Gastroesophageal sphincter (tissue), 4 donors: ENCODE measurements around the gene LRRC47. TPM values are rescaled to one million over a fixed set of nuclear protein-coding genes. Genes with fewer than 3 reads are reported as not detected.

Experiments
- ATAC-seq: fragments of 150-250 bp; one replicate; pipeline ENCODE4 v1.9.1; 2016; ENCODE audit warnings: mild to moderate bottlenecking, moderate library complexity
- H3K27ac ChIP-seq, 4 donors: fragments of 200-600 bp; sonication (generic) in 3 of 4; 1 replicate in 3 of 4; 2 replicates in 1 of 4; pipeline ENCODE4 v1.5.1; 2016 to 2019
- H3K27me3 ChIP-seq: fragments of 200-600 bp; sonication (generic); one replicate; pipeline ENCODE4 v1.5.1; 2019
- H3K36me3 ChIP-seq, 2 donors: fragments of 200-600 bp; sonication (generic); one replicate each; pipeline ENCODE4 v1.5.1; 2019; ENCODE audit warnings: control low read depth in 1 of 2
- H3K4me1 ChIP-seq, 3 donors: fragments of 200-600 bp; sonication (generic); 1 replicate in 2 of 3; 2 replicates in 1 of 3; pipeline ENCODE4 v1.5.1; 2016 to 2019; ENCODE audit warnings: control low read depth in 2 of 3
- H3K4me3 ChIP-seq, 2 donors: fragments of 200-600 bp; sonication (generic); one replicate each; pipeline ENCODE4 v1.5.1; 2019; ENCODE audit warnings: mild to moderate bottlenecking in 1 of 2, moderate library complexity in 1 of 2
- H3K9me3 ChIP-seq, 3 donors: fragments of 200-600 bp; sonication (generic); one replicate each; pipeline ENCODE4 v1.5.1; 2017 to 2019; ENCODE audit warnings: control low read depth in 2 of 3
- EP300 ChIP-seq: sonication (generic); formaldehyde crosslinking; IDR thresholded peaks from one replicate; pipeline ENCODE4 v1.6.1; 2017; ENCODE audit warnings: antibody characterized with exemption, mild to moderate bottlenecking
- POLR2A ChIP-seq, 2 donors: fragments of 450-650 bp; IDR thresholded peaks; one replicate each; pipeline ENCODE4 v1.6.1; 2017; ENCODE audit warnings: antibody characterized with exemption in 2 of 2, mild to moderate bottlenecking in 2 of 2, moderate library complexity in 1 of 2
- POLR2AphosphoS5 ChIP-seq: sonication (generic); formaldehyde crosslinking; IDR thresholded peaks from one replicate; pipeline ENCODE4 v1.6.1; 2017; ENCODE audit warnings: antibody characterized with exemption
- WGBS, 2 donors: methylation state at CpG; one replicate each; pipeline ENCODE4 v1.1.5; 2018; ENCODE audit warnings: low coverage in 1 of 2; 5-methylcytosine and 5-hydroxymethylcytosine counted together
- total RNA-seq, 4 donors: library from RNA; depleted of rRNA; stranded (reverse); fragments of >200 nt; gene quantifications; one replicate each; pipeline ENCODE4 v1.1.0, GENCODE V29; 2016
- TF ChIP-seq, protein P1 (sequence below), 4 experiments: fragments of 200-600 bp in 2 of 4; fragments of 450-650 bp in 2 of 4; sonication (generic) in 1 of 4; IDR thresholded peaks; one replicate each; pipeline ENCODE4 v1.5.1; 2017 to 2019; ENCODE audit warnings: antibody characterized with exemption in 4 of 4, mild to moderate bottlenecking in 2 of 4, moderate library complexity in 2 of 4

Gene LRRC47
- total RNA-seq, 4 donors from 2014 or later = 36.5 to 47.9 (median 46.5) TPM

DNA sequence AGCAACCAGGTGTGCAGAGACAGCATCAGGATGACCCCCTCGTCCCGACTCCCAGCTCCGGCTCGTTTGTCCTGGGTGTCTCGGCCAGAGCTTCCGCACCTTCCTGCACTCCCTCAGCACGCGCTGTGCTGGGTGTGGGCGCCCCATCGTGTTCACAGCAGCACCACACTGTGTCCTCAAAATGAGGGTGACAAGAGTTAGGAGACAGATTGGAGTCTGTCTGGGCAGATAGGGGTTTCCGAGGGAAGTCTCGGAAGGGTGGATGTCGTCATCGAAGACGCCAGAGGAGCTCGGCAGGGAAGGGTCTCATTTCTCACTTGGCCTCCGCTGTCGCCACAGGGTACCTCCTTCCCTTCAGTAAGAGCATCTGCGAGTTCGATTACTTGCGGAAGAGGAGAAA is 39.9 kb downstream of the LRRC47 start:
- Histone ChIP-seq H3K27ac (no peak overlapping the region), H3K9me3 (peaks cover 0 to 13% (median 0%) of the 10 kb centered on the region in 3 donors), H3K4me3 (no peak overlapping the region), H3K36me3 (no peaks in the 10 kb centered on the region), H3K4me1 (no peaks in the 10 kb centered on the region), H3K27me3 (peaks cover 89% of the 10 kb centered on the region)
- 73% methylated on average over 20 of the region's 21 CpGs; no CpG with 5 or more reads in 1 of the 2 donors for WGBS, 2 donors
- TF ChIP-seq EP300 (no peak), POLR2AphosphoS5 (no peak), POLR2A (IDR thresholded peaks at IDR 0.05) (no peak)
- TF ChIP-seq, protein P1, sequence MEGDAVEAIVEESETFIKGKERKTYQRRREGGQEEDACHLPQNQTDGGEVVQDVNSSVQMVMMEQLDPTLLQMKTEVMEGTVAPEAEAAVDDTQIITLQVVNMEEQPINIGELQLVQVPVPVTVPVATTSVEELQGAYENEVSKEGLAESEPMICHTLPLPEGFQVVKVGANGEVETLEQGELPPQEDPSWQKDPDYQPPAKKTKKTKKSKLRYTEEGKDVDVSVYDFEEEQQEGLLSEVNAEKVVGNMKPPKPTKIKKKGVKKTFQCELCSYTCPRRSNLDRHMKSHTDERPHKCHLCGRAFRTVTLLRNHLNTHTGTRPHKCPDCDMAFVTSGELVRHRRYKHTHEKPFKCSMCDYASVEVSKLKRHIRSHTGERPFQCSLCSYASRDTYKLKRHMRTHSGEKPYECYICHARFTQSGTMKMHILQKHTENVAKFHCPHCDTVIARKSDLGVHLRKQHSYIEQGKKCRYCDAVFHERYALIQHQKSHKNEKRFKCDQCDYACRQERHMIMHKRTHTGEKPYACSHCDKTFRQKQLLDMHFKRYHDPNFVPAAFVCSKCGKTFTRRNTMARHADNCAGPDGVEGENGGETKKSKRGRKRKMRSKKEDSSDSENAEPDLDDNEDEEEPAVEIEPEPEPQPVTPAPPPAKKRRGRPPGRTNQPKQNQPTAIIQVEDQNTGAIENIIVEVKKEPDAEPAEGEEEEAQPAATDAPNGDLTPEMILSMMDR (IDR thresholded peaks at IDR 0.05) = no peak
- ATAC-seq = no peak

DNA sequence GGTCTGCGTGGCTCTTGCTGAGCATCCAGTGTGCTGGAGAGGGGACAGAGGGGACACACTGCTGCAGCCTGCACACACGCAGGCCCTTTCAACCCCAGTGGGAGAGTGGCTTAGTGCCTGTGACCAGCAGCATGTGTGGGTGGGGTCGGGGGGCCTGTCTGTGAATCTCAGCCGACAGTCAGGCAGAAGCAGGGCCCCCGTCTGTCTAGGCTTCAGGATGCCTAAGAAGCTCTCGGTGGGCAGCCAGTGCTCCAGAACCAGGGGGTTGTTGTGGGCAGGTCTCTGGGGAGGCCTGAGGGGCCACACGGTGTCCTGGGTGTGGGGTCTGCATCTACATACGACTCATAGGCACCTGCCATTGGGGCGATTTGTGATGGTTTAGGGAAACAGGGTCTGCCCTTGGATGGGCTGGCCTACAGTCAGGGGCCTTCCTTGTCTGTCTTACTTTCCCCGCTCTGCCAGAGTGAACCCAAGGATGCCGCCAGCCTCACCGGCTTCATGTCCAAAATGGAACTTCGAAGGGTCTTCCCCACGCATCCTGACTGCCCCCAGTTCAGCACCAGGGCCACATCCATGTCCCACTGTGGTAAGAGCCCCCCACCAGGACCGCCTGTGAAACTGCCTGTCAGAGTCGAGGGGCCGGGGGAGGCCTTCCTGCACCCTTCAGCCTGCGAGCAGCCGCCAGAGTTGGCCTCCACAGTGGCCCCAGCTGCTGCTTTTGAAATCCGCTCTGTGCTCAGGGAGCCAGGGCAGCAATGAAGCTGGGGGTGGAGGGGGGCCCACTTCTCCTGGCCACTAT is 42.4 kb downstream of the LRRC47 start:
- no peaks in the 10 kb centered on the region for H3K36me3 ChIP-seq
- TF ChIP-seq POLR2AphosphoS5 (no peak), POLR2A (IDR thresholded peaks at IDR 0.05) (no peak), EP300 (no peak)
- TF ChIP-seq, protein P1 (IDR thresholded peaks at IDR 0.05) = no peak
- H3K27ac ChIP-seq = no peak overlapping the region
- H3K27me3 ChIP-seq = peaks cover 68% of the 10 kb centered on the region
- H3K4me1 ChIP-seq = no peaks in the 10 kb centered on the region
- H3K4me3 ChIP-seq = no peak overlapping the region
- no CpG with 5 or more reads among the region's 20 CpGs for WGBS, 2 donors
- H3K9me3 ChIP-seq = no peaks in the 10 kb centered on the region
- no peak for ATAC-seq

DNA sequence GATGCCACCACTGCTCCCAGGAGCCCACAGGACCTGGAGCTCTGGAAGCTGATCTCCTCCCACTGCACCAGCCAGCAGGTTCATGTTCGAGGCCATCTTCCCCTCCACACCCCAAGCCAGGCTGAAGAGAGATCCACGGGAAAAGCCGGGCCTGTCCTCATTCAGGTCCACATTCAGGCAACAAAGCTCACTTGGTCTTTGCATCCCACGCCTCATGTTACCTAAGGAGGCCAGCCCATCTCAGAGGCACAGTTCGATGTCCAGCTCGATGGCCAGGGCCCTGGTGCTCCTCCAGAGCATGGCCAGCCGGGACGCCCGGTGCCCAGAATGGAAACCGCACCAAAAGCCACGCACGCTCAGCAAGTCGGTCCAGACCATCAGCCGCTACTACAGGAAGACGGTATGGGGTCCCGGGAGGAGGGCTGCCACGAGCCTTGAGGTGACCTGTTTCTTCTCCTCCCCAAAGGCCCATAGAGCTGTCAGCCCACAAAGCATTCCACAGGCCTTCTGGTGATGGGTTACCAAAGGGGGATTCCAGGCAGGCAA is 43.8 kb downstream of the LRRC47 start, which contains the start of gene CCDC27:
CCDC27 (plus strand) TSS at position 51 of the 546 bp plus-strand sequence; CDS start at position 83, 32 bp downstream.
- H3K36me3 ChIP-seq = no peaks in the 10 kb centered on the region
- H3K27ac ChIP-seq = no peak within 1 kb of the TSS
- WGBS, 2 donors = 100% methylated on average over 1 of the region's 17 CpGs; no CpG with 5 or more reads in 1 of the 2 donors
- H3K4me3 ChIP-seq = no peak within 1 kb of the TSS
- no peaks in the 10 kb centered on the region for H3K9me3 ChIP-seq
- H3K27me3 ChIP-seq = peaks cover 54% of the 10 kb centered on the region
- no peak for ATAC-seq
- H3K4me1 ChIP-seq = peaks cover 0 to 6% (median 5%) of the 10 kb centered on the region in 3 donors
- TF ChIP-seq, protein P1 (IDR thresholded peaks at IDR 0.05) = no peak
- TF ChIP-seq POLR2A (IDR thresholded peaks at IDR 0.05) = no peak
- TF ChIP-seq EP300 = no peak
- no peak for TF ChIP-seq POLR2AphosphoS5

DNA sequence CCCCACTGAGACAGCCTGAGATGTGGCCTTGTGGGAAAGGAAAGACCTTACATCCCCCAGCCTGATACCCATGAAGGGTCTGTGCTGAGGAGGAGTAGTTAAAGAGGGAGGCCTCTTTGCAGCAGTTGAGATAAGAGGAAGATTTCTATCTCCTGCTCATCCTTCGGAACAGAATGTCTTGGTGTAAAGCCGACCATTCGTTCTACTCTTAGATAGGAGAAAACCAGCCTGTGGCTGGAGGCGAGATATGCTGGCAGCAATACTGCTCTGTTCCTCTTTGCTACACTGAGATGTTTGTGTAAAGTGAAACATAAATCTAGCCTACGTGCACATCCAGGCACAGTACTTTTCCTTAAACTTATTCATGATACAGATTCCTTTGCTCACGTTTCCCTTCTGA is 45.6 kb downstream of the LRRC47 start:
- Histone ChIP-seq H3K27ac (no peak overlapping the region), H3K36me3 (peaks cover 0 to under 1% of the 10 kb centered on the region in 2 donors), H3K27me3 (peaks cover 39% of the 10 kb centered on the region), H3K4me3 (no peak overlapping the region), H3K9me3 (no peaks in the 10 kb centered on the region), H3K4me1 (peaks cover 0 to 20% (median 10%) of the 10 kb centered on the region in 3 donors)
- no peak for ATAC-seq
- TF ChIP-seq, protein P1 (IDR thresholded peaks at IDR 0.05) = no peak
- TF ChIP-seq POLR2A (IDR thresholded peaks at IDR 0.05) (no peak), POLR2AphosphoS5 (no peak), EP300 (no peak)
- WGBS, 2 donors = 37 to 58% methylated on average over 4 to 6 of the region's 6 CpGs
